Measurements from ENCODE around the gene TGIF2. TPM values are rescaled to one million over a fixed set of nuclear protein-coding genes. Genes with fewer than 3 reads are reported as not detected.
"Not testable (repeated sequence)": the region's sequence is repeated elsewhere in the genome, so short reads cannot be mapped to it uniquely, and the experiment has no call there.

Gene TGIF2
- total RNA-seq, 2 donors from 2014 or later = 47.3 to 58.4 TPM

DNA sequence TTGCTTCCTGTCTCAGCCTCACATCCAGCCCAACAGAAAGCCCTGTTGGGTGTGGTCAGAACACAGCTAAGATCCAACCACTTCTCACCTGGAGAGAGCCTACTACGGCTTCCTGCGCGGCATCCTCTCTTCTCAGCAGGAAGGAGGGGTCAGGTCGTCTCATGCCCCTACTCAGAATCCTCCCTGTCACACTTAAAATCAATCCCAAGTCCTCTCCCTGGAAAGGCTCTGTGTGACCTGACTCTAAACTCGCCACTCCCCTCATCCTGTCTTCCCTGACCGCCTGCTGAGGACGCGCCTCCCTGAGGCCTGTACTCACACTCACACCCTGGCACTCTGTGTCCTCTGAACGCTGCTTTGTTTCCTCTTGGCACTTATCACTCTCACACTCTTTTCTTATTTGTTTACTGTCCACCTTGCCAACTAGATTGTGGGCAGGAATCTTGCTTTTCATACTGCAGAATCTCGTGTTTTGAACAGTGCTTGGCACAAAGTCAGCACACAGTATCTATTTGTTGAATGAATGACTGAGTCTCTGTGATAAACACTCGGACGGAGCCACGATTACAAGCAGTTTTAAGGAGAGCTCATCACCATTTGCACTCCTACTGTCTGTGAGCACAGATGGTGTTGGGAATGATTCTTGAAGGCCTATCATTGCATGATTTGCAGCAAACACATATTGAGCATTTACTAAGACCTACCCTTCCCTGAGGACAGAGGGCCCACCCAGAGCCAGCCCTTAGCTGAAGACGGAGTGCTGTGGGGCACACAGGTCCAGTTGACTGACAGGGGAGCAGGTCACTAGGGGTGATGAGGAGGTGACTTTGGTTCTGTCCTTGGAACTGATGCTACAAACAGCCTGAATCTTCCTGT is 50.9 kb downstream of the TGIF2 start:
- H3K27me3 Mint-ChIP-seq (ENCODE audit: low read depth) = no peaks in the 10 kb centered on the region
- peaks cover 14 to 20% of the 10 kb centered on the region in 2 donors for H3K36me3 Mint-ChIP-seq (ENCODE audit: insufficient read depth in 2 of 2)
- H3K9me3 Mint-ChIP-seq = no peaks in the 10 kb centered on the region
- ATAC-seq (replicated peaks in 1 of 2) (no peak), DNase-seq (no peak)
- H3K4me1 Mint-ChIP-seq (ENCODE audit: low read depth) = peaks cover 18% of the 10 kb centered on the region
- H3K27ac Mint-ChIP-seq = peak overlapping the region; percentile 70
- H3K4me3 Mint-ChIP-seq = no peak overlapping the region

GRCh38 chr20:36624944-36625324 is 51.5 kb downstream of the TGIF2 start:
- peaks cover 14 to 20% of the 10 kb centered on the region in 2 donors for H3K36me3 Mint-ChIP-seq (ENCODE audit: insufficient read depth in 2 of 2)
- no peaks in the 10 kb centered on the region for H3K27me3 Mint-ChIP-seq (ENCODE audit: low read depth)
- DNase-seq = no peak
- peaks cover 25% of the 10 kb centered on the region for H3K4me1 Mint-ChIP-seq (ENCODE audit: low read depth)
- H3K9me3 Mint-ChIP-seq = no peaks in the 10 kb centered on the region
- no peak overlapping the region for H3K4me3 Mint-ChIP-seq
- H3K27ac Mint-ChIP-seq = no peak overlapping the region
- no peak for ATAC-seq (replicated peaks in 1 of 2)

GRCh38 chr20:36628076-36628475 is 54.7 kb downstream of the TGIF2 start:
- DNase-seq (peak in 1 of 2 donors; percentile 35), ATAC-seq (replicated peaks in 1 of 2) (peak; percentile 60 to 79)
- H3K4me1 Mint-ChIP-seq (ENCODE audit: low read depth) = peaks cover 42% of the 10 kb centered on the region
- H3K36me3 Mint-ChIP-seq (ENCODE audit: insufficient read depth in 2 of 2) = peaks cover 6 to 28% of the 10 kb centered on the region in 2 donors
- H3K9me3 Mint-ChIP-seq = no peaks in the 10 kb centered on the region
- peak overlapping the region in 1 of 2 donors; percentile 33 for H3K4me3 Mint-ChIP-seq
- H3K27ac Mint-ChIP-seq = peak overlapping the region; percentile 14
- H3K27me3 Mint-ChIP-seq (ENCODE audit: low read depth) = no peaks in the 10 kb centered on the region

DNA sequence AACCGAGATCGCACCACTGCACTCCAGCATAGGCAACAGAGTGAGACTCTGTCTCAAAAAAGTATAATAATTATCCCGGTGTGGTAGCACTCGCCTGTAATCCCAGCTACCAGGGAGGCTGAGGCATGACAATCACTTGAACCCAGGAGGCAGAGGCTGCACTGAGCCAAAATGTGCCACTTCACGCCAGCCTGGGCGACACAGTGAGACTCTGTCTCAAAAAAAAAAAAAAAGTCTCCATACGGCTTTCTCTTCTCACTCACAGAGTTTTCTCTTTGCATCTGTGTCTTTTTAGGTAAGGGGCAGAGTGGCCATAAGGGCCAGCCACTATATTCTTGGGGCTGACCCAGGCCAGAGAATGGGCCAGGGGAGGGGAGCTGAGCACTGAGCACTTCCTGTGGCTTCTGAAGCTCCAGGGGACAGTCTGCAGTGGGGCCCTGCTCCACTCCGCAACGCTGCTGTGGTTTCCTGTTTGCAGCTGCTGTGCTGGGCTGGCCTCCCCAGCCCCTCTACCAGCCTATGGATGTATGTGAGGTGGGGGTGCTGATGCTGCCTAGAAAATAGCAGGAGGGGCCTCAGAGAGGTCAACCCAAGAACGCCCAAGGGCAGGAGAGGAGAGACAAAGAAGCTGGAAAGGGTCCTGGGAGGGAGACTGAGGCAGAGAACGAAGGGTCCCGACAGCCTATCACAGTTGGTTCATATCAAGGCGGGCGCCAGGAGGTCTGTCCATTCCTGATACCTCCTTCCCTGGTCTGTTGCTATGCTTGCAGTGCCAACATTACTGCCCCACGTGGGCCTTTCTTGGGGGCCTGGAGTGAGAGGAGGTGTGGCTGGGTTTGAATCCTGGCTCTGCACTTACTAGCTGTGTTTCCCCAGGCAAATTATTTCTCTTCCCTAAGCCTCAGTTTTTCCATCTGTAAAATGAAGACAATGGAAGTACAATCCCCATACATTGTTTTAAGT is 56.6 kb downstream of the TGIF2 start:
- Mint-ChIP-seq H3K27me3 (ENCODE audit: low read depth) (no peaks in the 10 kb centered on the region), H3K36me3 (ENCODE audit: insufficient read depth in 2 of 2) (peaks cover 3 to 21% of the 10 kb centered on the region in 2 donors)

GRCh38 chr20:36631646-36632045 is 58.2 kb downstream of the TGIF2 start:
- ATAC-seq (replicated peaks in 1 of 2) = no peak
- no peaks in the 10 kb centered on the region for H3K27me3 Mint-ChIP-seq (ENCODE audit: low read depth)
- no peak for DNase-seq
- H3K4me3 Mint-ChIP-seq = no peak overlapping the region
- no peak overlapping the region for H3K27ac Mint-ChIP-seq
- H3K9me3 Mint-ChIP-seq = no peaks in the 10 kb centered on the region
- peaks cover 3 to 19% of the 10 kb centered on the region in 2 donors for H3K36me3 Mint-ChIP-seq (ENCODE audit: insufficient read depth in 2 of 2)
- H3K4me1 Mint-ChIP-seq (ENCODE audit: low read depth) = peaks cover 42% of the 10 kb centered on the region

More for the DNA sequence above, 56.6 kb downstream of the TGIF2 start:
- Mint-ChIP-seq H3K27ac (peak overlapping the region; percentile 97), H3K4me1 (ENCODE audit: low read depth) (peaks cover 42% of the 10 kb centered on the region), H3K4me3 (peak overlapping the region; percentile 85 to 89), H3K9me3 (no peaks in the 10 kb centered on the region)
- DNase-seq = peak; percentile 63 to 67
- peak; percentile 89 to 91 for ATAC-seq (replicated peaks in 1 of 2)

DNA sequence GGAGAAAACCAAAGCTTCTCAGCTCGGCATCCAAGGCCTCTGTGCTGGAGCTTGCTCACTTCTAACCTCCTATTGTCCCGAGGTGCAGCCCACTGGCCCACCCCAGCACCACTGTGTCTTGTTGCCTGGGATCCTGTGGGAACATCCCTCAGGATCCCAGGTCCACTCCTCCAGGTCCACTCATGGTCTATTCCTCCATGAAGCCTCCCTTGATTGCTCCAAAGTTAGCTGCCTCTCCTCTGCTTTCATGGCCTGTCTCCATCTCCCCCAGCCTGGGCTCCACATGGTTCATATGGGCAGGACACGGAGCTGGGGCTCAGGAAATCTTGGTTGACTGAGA is 58.7 kb downstream of the TGIF2 start:
- H3K27me3 Mint-ChIP-seq (ENCODE audit: low read depth) = no peaks in the 10 kb centered on the region
- H3K9me3 Mint-ChIP-seq = no peaks in the 10 kb centered on the region
- no peak for ATAC-seq (replicated peaks in 1 of 2)
- H3K4me3 Mint-ChIP-seq = no peak overlapping the region
- H3K4me1 Mint-ChIP-seq (ENCODE audit: low read depth) = peaks cover 47% of the 10 kb centered on the region
- no peak for DNase-seq
- peaks cover 0 to 16% of the 10 kb centered on the region in 2 donors for H3K36me3 Mint-ChIP-seq (ENCODE audit: insufficient read depth in 2 of 2)
- no peak overlapping the region for H3K27ac Mint-ChIP-seq

DNA sequence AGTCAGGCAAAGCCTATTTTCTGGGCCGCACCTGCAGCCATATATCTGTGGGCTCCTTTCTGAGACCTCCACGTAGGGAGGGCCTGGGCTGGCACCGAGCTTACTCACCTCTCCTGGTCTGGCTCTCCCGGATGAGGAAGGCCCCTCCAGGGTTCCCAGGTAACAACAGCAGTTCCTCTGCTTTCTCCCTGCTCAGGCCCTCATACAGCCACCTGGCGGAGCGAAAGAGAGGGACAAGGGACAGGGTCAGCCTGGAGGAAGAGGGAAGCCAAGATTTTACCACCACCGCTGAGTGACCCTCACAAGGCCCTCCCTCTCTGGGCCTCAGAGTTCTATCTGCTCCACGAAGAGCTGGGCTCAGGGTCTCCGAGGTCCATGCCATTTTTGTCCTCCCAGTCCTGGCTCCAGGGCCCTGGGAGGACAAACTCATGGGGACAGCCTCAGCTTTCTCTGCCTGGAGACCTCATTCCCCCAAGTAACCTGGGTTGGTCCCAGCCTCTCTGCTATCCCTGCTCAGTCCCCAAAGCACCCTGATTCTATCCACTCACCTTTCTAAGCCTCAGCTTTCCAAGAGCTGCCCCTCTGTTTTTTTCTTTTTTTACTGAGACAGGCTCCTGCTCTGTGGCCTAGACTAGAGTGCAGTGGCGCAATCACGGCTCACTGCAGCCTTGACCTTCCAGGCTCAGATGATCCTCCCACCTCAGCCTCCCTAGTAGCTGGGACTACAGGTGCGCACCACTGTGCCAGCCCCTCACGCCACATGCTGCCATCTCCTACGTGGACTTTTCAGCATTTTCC is 59.3 kb downstream of the TGIF2 start:
- H3K4me3 Mint-ChIP-seq = no peak overlapping the region
- H3K36me3 Mint-ChIP-seq (ENCODE audit: insufficient read depth in 2 of 2) = peaks cover 0 to 16% of the 10 kb centered on the region in 2 donors
- DNase-seq (no peak), ATAC-seq (replicated peaks in 1 of 2) (no peak)
- no peaks in the 10 kb centered on the region for H3K9me3 Mint-ChIP-seq
- no peak overlapping the region for H3K27ac Mint-ChIP-seq
- H3K4me1 Mint-ChIP-seq (ENCODE audit: low read depth) = peaks cover 46% of the 10 kb centered on the region
- H3K27me3 Mint-ChIP-seq (ENCODE audit: low read depth) = no peaks in the 10 kb centered on the region

DNA sequence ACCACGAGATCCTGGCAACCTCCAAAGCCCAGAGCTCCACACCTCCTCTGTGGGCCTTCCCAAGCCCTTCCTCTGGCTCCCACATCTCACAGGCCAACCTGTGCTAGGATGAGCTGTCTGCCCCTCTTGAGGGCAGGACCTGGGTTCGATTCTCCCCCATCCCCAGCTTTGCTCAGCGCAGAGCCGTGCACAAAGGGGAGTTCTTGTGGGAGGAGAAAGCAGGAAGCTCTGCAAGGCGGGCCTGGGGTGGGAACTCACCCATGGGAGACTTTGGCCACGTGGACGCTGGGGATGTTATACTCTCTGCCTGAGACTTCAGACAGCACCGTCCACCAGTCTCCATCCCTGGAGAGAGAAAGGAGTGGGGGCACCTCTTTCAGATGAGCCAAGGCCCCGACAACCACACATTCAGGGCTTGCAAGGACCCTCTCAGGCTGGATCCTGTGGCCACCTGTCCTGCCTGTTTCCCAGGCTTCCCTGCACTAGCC is 59.9 kb downstream of the TGIF2 start:
- Mint-ChIP-seq H3K27me3 (ENCODE audit: low read depth) (no peaks in the 10 kb centered on the region), H3K9me3 (no peaks in the 10 kb centered on the region), H3K4me1 (ENCODE audit: low read depth) (peaks cover 39% of the 10 kb centered on the region), H3K27ac (no peak overlapping the region), H3K4me3 (no peak overlapping the region), H3K36me3 (ENCODE audit: insufficient read depth in 2 of 2) (peaks cover 0 to 20% of the 10 kb centered on the region in 2 donors)
- DNase-seq = no peak
- no peak for ATAC-seq (replicated peaks in 1 of 2)

DNA sequence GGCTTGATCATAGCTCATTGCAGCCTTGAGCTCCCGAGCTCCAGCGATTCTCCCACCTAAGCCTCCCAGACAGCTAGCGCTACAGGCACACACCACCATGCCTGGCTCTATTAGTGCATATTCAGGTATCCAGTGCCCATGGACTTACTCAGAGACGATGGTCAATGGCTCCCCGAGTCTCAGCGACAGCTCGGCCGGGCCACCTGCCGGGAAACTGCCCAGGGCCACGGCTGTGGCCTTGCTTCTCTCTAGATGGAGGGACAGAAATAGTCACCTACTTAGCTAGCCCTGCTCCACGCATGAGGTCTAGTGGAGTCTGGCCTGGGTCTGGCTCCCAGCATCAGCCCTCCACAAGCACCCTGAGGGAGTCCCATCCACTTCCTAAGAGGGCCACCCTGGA is 60.9 kb downstream of the TGIF2 start:
- DNase-seq = no peak
- Mint-ChIP-seq H3K27me3 (ENCODE audit: low read depth) (no peaks in the 10 kb centered on the region), H3K27ac (no peak overlapping the region), H3K36me3 (ENCODE audit: insufficient read depth in 2 of 2) (peaks cover 0 to 23% of the 10 kb centered on the region in 2 donors), H3K4me1 (ENCODE audit: low read depth) (peaks cover 31% of the 10 kb centered on the region), H3K4me3 (no peak overlapping the region), H3K9me3 (no peaks in the 10 kb centered on the region)
- no peak for ATAC-seq (replicated peaks in 1 of 2)

DNA sequence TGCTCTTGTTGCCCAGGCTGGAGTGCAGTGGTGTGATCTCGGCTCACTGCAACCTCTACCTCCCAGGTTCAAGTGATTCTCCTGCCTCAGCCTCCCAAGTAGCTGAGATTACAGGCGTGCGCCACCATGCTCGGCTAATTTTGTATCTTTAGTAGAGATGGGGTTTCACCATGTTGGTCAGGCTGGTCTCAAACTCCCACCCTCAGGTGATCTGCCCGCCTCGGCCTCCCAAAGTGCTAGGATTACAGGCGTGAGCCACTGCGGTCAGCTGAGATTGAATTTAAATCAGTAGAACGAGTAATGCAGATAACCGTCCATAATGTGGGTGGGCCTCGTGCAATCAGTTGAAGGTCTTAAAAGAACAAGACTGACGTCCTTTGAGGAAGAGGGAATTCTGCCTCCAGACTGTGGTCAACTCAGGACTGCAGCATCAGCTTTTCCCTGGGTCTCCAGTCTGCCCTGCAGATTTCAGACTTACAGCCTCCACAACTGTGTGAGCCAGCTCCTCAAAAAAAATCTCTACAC is 65.5 kb downstream of the TGIF2 start:
- not testable (repeated sequence) for DNase-seq; H3K9me3 Mint-ChIP-seq; H3K27me3 Mint-ChIP-seq (ENCODE audit: low read depth); H3K4me3 Mint-ChIP-seq; ATAC-seq (replicated peaks in 1 of 2)
- H3K27ac Mint-ChIP-seq = peak overlapping the region; percentile 63
- peaks cover 2 to 16% of the 10 kb centered on the region in 2 donors for H3K36me3 Mint-ChIP-seq (ENCODE audit: insufficient read depth in 2 of 2)
- H3K4me1 Mint-ChIP-seq (ENCODE audit: low read depth) = peaks cover 32% of the 10 kb centered on the region

GRCh38 chr20:36641506-36641843 is 68.1 kb downstream of the TGIF2 start:
- H3K27me3 Mint-ChIP-seq (ENCODE audit: low read depth) = no peaks in the 10 kb centered on the region
- H3K4me3 Mint-ChIP-seq = no peak overlapping the region
- H3K36me3 Mint-ChIP-seq (ENCODE audit: insufficient read depth in 2 of 2) = peaks cover 5 to 16% of the 10 kb centered on the region in 2 donors
- peaks cover 58% of the 10 kb centered on the region for H3K4me1 Mint-ChIP-seq (ENCODE audit: low read depth)
- no peak for DNase-seq
- no peaks in the 10 kb centered on the region for H3K9me3 Mint-ChIP-seq
- peak overlapping the region; percentile 44 for H3K27ac Mint-ChIP-seq
- no peak for ATAC-seq (replicated peaks in 1 of 2)

DNA sequence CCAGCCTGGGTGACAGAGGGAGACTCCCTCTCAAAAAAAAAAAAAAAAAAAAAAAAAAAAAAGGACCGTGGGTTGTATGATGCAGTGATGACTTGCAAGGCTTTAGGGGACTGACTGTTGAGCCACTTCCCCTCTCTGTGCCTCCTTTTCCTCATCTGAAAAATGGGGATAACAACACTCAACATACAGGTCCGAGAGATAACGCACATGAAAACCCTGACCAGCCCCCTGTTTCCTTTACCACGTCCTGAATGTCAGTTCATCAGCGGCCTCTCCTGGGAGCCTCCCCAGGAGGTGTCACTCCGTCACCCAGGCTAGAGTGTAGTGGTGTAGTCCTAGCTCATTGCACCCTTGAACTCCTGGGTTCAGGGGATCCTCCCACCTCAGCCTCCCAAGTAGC is 68.7 kb downstream of the TGIF2 start:
- Mint-ChIP-seq H3K4me3 (peak overlapping the region; percentile 96 to 100), H3K27me3 (ENCODE audit: low read depth) (no peaks in the 10 kb centered on the region), H3K9me3 (no peaks in the 10 kb centered on the region), H3K27ac (peak overlapping the region; percentile 93), H3K36me3 (ENCODE audit: insufficient read depth in 2 of 2) (peaks cover 5 to 14% of the 10 kb centered on the region in 2 donors), H3K4me1 (ENCODE audit: low read depth) (peaks cover 53% of the 10 kb centered on the region)
- DNase-seq (no peak), ATAC-seq (replicated peaks in 1 of 2) (peak in 1 of 2 donors; percentile 16)

All from activated T-cell treated with anti-CD3 and anti-CD28 coated beads, Interleukin-2, amount 50 U/mL, for 72 hours (primary cell).